GM21360 (cell line): ENCODE data around the gene TSPAN18.

Experiments used
- ATAC-seq: cut with Tn5 transposase; IDR thresholded peaks from one replicate; pipeline ENCODE4 v1.9.1; 2021; ENCODE audit warnings: mild to moderate bottlenecking, moderate library complexity; ENCODE audit not compliant: unreplicated experiment

Gene TSPAN18

DNA sequence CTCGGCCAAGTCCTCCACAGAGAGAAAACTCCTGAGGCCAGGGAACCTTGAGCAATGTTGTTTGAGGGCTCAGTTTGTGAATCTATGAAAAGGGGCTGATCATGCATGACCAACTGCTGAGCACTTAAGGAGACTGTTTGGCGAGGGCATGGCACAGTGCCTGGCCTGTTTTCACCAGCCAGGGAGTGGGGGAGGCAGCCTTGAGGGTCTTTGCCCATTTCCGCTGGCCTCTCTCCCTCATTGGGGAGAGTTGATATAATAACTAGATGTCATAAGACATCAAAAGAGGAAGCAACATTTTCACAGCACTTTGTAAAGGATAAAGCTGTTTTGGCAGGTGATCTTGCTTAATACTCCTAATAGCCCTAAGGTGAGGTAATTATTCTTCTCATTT lies 113.3 kb downstream of the TSPAN18 start:
- ATAC-seq, result no peak

DNA sequence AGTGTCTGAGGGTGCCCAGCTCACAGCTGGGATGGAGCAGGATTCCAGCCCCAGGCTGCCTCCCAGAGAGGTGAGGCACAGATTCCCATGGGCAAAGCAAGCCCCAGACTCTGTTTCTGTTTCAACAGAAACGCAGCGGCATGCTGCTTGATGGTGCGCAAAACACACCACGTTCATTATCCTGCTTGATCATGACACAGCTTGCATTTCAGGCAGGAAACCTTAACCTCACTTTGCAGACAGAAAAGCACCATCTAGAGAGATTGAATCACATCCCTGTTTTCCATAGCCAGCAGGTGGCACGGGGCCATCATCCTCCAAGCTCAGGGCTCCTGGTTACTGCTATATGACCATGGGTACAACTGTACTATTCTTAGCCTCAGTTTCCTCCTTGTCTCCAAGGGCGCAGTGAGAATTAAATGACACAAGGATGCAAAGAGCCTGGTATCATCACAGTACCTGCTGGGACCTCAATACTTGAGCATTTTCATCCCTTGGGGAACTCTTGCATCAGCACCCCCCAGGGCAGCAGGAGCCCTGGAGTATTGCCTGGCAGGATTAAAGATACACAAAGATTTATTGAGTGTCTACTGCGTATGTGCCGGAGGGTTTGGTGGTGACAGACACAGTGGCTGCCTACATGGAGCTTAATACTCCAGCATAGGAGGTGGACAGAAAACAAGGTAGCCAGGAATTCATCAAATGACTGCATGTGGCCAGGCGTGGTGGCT lies 113.9 kb downstream of the TSPAN18 start:
- ATAC-seq, result no peak

DNA sequence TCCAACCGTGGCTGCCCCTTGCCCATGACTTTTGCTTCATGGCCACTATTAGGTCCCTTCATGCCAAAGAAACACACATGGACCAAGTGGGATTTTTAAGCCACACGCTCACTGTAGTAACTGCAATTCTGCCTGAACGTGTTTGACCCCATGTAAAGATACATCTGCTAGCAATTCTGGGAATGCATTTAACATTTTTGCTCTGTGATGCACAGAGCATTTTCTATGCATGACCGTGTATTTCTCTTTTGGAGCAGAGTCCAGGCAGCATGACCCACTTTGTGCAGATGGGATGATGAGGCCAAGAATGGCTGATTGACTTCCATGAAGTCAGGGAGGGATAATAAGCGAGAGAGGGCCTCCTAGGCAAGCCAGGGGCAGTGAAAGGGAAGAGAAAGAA lies 115.5 kb downstream of the TSPAN18 start:
- ATAC-seq, result no peak

DNA sequence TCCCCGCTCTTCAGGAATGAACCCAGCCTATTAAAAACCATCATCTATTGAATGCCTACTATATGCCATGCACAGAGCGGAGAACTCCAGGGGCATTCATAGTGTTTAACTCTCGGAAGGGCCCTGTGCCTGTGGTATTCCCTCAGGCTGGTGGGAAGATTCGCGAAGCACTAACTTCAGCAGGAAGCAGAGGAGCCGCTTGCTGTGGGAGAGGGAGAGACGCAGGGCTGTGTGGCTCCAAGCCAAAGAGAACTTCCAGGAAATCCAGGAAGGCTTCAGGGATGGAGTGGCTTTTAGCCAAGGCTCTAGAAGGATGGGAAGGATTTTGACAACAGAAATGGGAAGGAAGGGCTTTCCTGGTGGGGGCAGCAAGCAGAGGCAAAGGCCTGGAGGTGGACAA lies 120.1 kb downstream of the TSPAN18 start:
- no peak for ATAC-seq

DNA sequence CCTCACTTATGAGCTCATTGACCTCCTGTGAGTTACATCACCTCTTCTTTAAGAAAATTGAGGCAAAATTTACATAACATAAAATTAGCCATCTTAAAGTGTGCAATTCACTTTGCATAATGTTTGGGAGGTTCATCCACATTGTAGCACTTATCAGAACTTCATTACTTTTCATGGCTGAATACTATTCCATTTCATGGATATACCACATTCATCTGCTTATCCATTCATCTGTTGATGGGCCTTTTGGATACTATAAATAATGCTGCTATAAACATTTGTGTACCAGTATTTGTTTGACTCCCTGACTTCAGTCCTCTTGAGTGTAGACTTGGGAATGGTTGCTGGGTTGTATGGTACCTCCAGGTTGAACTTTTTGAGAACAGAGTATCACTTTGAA lies 120.6 kb downstream of the TSPAN18 start:
- no peak for ATAC-seq

DNA sequence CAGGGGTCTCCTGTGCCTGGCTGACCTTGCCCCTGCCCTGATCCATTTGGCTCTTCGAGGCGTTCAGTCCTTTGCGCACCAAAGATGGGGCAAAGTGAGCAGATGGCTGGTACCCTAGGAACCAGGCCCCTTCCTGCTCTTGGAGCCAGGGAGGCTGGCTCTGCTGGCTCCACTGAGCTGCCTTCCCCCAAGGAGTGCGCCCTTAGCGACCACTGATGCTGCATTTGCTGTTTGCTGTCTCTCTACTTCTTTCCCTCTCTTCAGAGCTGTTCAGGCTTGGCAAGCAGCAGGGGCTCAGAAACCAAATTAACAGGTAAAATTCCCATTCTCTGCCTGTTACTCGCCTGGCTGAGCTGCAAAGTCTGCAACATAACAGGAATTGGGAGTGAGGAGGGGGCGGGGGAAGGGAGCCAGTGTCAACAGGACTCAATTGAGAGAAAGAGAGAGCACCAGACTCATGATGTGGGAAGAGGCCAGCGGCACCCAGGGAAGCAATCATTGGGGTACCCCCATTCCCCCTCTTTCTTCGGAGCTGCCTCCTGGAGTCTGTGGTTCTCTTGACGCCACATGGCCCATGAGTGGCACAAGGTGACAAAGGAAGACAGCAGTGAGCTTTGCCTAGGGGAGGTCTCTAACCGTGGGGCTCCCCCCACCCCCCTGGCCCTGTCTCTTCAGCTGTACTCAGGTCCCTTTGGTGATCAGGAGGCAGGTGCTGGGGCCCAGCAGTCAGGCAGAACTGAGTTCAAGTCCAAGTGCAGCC lies 121.6 kb downstream of the TSPAN18 start:
- no peak for ATAC-seq

DNA sequence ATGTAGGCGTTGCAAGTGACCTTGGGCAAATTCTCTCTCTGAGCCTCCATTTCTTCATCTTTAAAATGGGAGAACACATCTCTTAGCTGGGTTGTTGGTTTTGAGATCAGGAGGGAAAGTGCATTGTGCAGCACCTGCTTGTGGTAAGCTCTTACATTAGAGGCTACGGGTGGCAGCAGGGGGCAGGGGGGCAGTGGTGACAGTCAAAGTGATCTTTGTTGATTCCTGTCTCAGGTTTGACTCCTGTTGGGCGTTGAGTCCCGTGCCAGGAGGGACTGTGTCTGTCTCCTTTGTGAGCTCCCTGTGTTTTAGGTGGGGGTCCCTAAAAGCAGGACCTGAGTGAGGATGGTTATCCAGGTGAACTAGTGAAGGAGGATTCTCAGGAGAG lies 122.2 kb downstream of the TSPAN18 start:
- no peak for ATAC-seq

DNA sequence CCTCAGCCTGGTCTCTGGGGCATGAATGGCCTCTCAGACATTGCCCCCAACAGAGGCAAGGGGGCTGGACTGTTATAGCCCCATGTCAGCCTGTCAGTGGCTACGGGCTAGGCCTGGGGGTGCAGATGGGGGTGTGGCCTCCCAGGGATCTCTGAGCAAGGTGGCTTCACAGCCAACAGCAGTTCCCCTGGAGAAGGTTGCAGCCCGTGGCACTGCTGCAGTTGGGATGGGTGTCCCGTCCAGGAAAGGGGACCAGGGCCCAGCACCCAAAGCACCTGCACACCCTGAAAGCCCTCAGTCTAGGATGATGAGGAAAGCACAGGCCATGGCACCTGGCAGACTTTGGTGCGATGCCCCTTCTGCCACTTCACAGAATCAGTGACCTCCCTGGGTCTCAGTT lies 122.7 kb downstream of the TSPAN18 start:
- ATAC-seq, result no peak

DNA sequence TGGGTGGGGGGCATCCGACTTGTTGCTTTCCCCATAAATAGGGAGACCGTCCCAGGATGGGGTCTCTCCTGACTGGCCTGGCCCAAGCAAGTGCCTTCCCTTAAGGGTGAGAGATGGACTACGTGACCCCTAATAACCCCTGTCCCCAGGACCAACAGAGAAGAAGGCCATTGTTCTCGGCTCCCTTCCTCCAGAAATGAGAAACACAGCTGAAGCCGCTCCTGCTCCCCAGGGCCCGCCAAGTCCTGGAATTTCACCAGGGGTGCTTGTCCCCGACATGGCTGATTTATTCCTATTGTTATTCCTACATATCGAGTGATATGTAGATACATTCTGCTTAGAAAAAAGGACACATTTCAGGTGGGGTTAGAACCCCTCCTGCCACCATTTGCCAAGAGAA lies 123.2 kb downstream of the TSPAN18 start:
- no peak for ATAC-seq

DNA sequence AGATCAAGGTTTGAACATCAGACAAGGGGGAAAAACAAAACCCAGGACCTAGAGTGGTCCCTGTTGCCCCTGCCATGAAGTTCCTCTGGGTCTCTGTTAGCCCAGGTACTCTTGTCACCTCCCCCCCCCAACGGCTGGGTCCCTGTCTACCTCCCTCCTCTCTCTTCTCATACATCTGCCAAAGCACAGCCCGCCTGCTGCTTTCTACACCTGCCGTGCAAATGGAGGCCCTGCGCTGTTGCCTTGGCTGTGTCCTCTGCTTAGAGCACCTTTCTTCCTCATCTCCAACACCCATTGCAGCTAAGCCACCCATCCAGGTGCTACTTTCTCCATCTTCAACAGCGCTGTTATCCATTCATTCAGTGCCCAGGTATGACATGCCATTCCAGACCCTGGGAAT lies 124.7 kb downstream of the TSPAN18 start:
- no peak for ATAC-seq

DNA sequence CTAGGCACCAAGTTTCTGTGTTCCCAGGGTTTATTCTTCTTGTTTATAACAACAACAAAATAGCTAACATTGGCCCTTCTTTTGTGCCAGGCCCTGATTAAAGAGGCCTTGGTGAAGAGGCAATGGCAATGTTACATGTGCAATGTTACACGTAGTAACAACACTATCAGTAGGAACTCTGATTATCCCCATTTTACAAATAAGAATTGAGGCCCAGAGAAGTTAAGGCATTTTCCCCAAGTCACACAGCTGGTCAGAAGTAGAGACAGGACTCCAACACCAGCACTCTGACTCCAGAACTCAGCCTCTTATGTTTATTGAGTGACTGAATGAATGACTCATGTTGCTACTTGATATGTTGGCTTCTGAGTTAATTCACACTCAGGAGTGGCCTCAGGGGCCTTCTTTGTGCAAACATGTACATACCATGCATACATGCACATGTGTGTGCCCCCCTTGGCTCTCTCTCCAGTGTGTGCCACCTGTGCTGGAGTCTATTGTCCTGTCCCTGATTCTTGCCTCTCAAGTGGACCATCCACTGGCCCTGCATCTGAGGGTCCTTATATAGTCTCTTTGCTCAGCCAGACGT lies 125.5 kb downstream of the TSPAN18 start:
- no peak for ATAC-seq

DNA sequence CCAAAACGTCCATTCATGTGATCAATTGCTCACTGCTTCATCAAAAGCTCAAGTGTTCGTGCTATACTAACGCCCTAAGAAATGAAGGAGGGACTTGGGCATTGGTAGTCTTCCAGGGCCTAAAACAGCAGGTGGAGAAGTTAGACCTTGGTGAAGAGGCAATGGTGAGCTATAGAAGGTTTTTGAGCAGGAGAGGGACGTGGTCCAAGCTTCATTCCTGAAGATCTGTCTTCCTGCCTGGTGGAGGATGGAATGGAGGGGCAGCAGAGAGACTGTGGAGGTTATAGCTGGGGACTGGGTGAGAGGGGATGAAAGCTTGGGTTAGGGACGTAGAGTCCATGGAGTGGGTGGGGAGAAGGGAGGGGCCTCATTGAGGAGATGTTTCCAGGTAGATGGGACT lies 126.2 kb downstream of the TSPAN18 start:
- no peak for ATAC-seq

DNA sequence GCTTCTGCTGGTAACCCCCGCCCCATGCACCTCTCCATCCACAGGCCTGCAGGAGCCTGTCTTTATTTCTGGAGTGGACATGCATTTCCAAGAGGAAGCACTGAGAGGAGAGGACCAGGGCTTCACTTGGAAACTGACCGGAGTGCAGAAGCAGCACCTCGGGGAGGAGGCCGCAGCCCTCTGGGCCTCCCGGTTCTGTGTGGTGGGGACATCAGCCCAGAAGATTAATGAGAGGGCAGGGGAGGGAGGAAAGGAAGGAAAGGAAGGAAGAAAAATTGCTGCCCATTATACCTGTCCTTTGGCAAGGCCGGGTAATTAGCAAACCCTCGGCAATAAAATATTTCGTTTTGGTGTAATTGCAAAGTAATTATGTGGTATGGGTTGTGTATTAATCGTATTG lies 126.9 kb downstream of the TSPAN18 start:
- no peak for ATAC-seq

DNA sequence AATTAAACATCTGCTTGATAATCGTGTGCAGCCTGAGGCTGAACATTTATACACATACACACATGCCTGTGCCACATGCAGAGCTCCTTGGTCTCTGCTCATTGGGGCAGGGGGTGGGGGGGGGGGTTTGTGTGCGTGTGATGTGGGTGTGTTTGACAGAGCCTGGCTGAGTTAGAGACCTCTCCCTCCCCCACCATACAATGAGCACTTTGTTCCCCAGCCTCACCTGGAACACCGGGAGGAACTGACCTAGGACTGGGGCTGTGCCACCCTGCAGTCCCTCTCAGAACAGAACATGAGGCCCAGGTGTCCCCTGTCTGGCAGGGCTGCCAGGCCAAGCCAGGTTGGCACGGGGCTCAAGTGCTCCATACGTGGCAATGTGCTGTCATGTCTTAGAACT lies 127.3 kb downstream of the TSPAN18 start:
- no peak for ATAC-seq

DNA sequence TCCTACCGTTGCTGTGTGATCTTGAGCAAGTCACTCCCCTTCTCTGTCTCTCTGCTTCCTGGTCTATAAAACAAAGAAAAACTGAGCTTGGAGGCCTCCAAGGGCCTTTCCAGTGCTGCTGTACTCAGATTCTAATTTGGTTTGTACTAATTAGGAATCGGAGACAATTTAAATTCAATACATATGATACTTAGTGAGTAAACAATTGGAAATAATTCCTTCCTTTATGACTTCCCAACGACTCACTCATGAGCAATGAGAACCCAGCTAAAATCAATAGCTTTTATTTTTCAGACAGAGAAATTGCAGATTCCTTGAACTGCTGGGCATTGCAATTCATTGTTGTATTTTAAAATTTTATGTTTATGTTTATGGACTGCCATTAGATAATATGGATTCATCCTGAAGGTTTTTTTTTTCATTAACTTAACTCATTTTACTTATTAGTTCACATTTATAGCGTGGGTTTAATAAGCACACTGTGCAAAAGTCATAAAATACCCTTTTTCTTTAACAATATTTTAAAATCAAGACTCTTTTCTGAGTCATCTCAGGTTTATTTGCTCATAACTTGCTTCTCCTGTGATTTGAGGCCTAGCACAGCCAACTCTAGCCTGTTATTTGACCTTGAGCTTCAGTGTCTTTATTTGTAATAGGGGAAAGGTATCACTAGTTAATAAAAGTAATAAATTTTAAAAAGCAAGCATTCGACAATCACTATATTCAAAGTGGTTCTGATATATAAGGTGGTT lies 128.2 kb downstream of the TSPAN18 start:
- ATAC-seq, result no peak

DNA sequence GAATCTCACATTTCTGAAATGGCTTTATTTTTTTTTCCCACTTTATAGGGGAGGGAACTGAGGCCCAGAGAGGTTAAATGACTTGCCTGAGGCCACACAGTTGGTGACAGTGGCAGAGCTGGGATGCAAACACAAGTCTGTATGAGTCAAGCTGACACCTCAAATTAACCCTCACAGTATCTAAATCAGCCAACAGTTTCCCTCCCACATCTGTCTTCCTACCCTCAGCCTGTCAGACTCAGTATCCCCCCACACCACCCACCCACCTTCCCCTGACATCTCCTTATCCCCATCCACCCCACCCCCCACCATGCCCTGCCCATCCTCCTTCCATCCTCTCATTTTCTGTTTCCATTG lies 128.7 kb downstream of the TSPAN18 start:
- no peak for ATAC-seq

DNA sequence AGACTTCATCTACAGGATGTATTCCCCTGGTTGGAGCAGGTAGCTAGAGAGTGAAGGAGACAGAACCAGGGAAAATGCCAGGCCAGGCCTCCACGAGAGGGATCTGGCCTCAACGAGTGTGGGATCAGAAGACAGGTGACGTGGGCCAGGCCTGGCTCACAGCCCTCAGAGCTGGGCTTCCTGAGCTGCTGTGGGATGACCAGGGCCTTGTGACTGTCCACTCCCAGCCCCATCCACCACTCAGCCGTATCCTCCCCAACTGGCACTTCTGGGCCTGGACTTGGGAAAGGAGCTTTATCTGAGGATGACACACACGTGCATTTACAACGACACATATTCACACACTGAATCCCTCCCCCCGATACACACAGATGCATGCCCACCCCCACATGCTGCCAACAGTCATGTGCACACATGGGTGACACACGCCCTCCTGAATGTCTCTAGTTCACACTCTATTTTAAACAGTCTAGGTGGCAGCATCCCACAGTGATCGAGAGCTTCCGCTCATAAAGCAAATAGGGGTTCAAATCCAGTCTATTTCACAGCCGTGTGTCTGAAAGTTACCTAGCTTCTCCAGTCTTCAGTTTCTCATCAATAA lies 130.8 kb downstream of the TSPAN18 start:
- no peak for ATAC-seq

DNA sequence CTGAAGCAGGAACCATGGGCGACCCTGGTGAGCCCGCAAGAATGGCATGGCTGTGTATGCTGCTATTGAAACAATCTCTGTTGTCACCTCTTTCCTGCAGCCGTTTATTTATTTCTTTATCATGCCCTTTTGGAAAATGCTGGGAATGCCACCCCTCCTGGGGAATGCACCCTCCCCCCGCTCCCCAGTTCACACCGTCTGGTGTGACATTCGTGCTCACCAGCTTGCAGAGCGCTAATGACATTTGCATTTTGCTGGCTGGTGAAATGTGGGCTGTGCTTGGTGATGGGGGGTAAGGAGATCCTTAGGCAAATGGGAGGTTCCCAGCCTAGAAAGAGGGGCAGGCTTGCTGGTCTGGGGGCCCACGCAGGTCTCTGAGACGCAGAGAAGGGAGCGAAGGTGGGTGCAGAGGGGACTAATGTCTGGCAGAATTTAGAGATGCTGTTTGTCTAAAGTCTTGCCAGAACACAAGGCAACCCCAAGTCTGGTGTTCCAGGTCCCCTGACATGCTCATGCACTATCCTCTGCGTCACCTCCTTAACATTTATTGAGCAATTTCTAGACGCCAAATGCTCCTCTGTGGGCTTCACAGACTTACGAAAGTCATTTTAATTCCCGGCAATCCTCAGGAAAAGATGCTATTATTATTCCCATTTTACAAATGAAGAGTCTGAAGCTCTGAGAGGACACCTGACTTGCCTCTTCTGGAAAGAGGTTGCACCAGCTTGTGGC lies 132.2 kb downstream of the TSPAN18 start:
- no peak for ATAC-seq

DNA sequence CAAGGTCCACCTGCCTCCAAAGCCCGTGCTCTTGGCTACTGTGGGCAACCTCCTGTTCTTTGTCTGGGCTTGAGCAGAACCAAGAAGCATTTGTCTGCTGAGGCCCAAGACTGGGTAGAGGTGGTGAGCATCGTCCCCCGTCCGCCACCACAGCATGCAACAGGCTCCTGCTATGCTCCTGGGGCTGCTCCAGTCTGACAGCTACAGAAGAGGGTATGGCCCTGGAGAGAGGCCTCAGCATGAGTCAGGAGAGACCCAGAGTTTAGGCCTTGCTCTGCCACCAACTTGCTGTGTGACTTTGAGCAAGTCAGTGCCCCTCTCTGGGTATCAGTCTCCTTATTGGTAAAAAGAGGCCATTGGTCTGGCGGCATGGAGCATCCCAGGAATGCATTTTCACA lies 132.8 kb downstream of the TSPAN18 start:
- ATAC-seq, result no peak

DNA sequence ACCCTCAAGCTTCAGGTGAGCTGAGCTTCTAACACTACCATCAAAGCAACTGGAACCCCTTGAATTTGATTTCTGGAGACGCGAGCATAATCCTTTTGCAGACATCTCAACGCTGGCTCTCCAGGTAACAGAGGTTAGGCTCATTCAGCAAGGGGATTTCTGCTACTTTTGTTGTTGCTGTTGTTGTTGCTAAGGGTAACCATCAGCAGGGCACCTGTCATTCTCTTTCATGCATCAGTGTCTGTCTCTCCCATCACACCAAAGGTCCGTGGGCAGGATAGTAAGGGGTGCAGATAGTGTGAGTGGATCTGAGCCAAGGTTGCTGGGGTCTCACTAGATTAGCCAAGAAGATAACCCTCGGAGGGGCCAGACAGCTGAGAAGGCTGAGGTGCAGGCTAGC lies 133.6 kb downstream of the TSPAN18 start:
- ATAC-seq, result no peak
